ENCODE results near the gene PRKAG1.

Gene PRKAG1

DNA sequence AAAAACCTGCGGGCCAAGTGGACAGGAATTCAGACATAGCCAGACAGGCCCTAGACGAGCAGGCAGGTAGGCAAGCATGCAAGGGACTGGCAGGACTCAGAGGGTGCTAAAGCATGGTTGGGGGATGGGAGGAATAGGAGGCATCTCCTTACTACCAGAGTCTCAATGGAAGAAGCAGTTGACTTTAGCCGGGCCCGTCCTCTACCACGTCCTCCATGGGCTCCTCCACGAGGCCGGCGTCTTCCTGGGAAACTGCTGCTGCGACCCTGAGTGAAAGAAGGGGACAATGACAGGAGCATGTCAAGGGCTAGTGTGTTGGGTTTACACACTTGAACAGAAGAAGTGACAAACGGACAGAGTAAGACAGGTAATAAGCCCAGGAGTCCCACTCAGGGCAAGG lies 30.4 kb upstream of the PRKAG1 start:
- TF ChIP-seq, protein P1, sequence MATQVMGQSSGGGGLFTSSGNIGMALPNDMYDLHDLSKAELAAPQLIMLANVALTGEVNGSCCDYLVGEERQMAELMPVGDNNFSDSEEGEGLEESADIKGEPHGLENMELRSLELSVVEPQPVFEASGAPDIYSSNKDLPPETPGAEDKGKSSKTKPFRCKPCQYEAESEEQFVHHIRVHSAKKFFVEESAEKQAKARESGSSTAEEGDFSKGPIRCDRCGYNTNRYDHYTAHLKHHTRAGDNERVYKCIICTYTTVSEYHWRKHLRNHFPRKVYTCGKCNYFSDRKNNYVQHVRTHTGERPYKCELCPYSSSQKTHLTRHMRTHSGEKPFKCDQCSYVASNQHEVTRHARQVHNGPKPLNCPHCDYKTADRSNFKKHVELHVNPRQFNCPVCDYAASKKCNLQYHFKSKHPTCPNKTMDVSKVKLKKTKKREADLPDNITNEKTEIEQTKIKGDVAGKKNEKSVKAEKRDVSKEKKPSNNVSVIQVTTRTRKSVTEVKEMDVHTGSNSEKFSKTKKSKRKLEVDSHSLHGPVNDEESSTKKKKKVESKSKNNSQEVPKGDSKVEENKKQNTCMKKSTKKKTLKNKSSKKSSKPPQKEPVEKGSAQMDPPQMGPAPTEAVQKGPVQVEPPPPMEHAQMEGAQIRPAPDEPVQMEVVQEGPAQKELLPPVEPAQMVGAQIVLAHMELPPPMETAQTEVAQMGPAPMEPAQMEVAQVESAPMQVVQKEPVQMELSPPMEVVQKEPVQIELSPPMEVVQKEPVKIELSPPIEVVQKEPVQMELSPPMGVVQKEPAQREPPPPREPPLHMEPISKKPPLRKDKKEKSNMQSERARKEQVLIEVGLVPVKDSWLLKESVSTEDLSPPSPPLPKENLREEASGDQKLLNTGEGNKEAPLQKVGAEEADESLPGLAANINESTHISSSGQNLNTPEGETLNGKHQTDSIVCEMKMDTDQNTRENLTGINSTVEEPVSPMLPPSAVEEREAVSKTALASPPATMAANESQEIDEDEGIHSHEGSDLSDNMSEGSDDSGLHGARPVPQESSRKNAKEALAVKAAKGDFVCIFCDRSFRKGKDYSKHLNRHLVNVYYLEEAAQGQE (IDR thresholded peaks at IDR 0.05; ENCODE audit: insufficient read depth in 1 of 2, low read depth in 2 of 2, low read length in 2 of 2): no peak
- TF ChIP-seq SIN3A (IDR thresholded peaks at IDR 0.05; ENCODE audit: borderline replicate concordance, insufficient read depth, low read length) (no peak), FOXP2 (optimal IDR thresholded peaks at IDR 0.05; ENCODE audit: borderline replicate concordance, extremely low read depth, extremely low read length, insufficient read depth) (no peak), TAF1 (IDR thresholded peaks at IDR 0.05; ENCODE audit: borderline replicate concordance, insufficient read depth, low read length) (no peak), POLR2AphosphoS5 (IDR thresholded peaks at IDR 0.05; ENCODE audit: low read depth, low read length) (no peak)

DNA sequence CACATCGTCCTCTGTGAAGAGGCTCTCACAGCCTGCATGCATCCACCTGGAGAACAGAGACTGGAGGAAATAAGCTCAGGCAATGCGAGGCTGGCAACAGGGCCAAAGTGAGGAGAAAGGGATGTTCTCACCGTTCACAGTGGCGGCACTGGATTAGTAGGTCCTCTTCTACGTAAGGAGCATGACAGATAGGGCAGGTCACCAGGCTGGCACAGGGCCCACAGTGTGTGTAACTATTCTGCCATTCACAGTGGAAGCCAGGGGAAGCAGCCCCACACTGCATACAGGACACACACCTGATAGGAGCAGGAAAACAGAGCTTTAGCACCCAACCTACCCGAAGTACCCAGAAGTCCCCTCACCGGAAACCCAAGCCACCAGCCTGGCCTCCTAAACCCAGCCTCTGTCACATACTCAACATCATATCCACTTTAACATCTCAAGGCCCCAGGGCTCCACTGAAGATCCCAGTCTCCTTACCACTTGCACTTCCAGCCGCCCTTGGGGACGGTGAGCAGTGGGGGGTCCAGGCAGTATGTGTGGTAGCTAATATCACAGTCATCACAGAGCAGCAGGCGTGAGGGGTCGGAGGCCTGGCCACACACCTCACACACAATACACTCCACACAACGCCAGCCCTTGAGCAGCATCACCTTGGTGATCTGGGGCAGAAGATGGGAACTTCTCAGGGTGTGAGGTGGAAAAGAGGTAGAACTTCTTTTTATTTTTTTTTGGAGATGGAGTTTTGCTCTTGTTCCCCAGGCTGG lies 27.7 kb upstream of the PRKAG1 start:
- TF ChIP-seq FOXP2 (optimal IDR thresholded peaks at IDR 0.05; ENCODE audit: borderline replicate concordance, extremely low read depth, extremely low read length, insufficient read depth): no peak
- TF ChIP-seq, protein P1 (IDR thresholded peaks at IDR 0.05; ENCODE audit: insufficient read depth in 1 of 2, low read depth in 2 of 2, low read length in 2 of 2): no peak
- no peak for TF ChIP-seq SIN3A (IDR thresholded peaks at IDR 0.05; ENCODE audit: borderline replicate concordance, insufficient read depth, low read length)
- TF ChIP-seq TAF1 (IDR thresholded peaks at IDR 0.05; ENCODE audit: borderline replicate concordance, insufficient read depth, low read length): no peak
- TF ChIP-seq POLR2AphosphoS5 (IDR thresholded peaks at IDR 0.05; ENCODE audit: low read depth, low read length): no peak

DNA sequence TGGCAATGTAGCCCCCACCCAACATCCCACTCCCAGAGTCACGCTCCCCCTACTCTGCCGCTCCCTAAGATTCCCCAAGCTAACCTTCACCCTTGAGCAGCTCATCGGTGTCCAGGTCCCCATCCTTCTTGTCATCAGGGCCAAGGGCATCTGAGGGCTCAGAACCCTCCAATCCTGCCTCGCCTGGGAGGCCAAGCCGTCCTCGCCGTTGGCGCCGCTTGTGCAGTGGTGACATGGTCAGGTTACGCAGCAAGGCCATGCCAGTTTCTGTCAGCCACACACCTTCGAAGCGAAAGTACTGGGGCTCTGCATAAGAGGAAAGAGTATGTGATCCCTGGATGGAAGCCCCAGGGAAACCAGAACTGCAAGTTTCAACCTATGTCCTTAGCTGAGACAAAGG lies 26.1 kb upstream of the PRKAG1 start:
- TF ChIP-seq POLR2AphosphoS5 (IDR thresholded peaks at IDR 0.05; ENCODE audit: low read depth, low read length) (no peak), TAF1 (IDR thresholded peaks at IDR 0.05; ENCODE audit: borderline replicate concordance, insufficient read depth, low read length) (no peak), SIN3A (IDR thresholded peaks at IDR 0.05; ENCODE audit: borderline replicate concordance, insufficient read depth, low read length) (no peak), FOXP2 (optimal IDR thresholded peaks at IDR 0.05; ENCODE audit: borderline replicate concordance, extremely low read depth, extremely low read length, insufficient read depth) (no peak)
- TF ChIP-seq, protein P1 (IDR thresholded peaks at IDR 0.05; ENCODE audit: insufficient read depth in 1 of 2, low read depth in 2 of 2, low read length in 2 of 2): no peak

DNA sequence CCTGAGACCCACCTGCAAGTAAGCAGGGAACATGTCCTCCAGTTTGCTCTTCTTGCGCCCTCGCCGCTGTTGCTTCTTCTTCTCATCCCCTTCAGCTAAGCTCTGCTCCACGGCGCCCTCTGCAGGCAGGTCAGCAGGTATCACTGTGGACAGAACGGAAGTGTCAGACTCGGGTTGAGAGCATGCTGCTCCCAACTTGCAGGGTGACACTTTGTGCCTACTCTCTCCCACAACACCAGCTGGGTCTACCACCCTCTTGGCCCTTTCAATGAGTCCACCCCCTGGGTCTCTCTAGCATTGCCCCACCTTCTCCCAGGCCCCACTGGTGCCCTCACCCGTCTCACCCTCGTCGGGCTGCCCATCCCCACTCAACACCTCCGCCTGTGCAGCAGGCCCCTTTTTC lies 25.3 kb upstream of the PRKAG1 start:
- TF ChIP-seq POLR2AphosphoS5 (IDR thresholded peaks at IDR 0.05; ENCODE audit: low read depth, low read length): no peak

DNA sequence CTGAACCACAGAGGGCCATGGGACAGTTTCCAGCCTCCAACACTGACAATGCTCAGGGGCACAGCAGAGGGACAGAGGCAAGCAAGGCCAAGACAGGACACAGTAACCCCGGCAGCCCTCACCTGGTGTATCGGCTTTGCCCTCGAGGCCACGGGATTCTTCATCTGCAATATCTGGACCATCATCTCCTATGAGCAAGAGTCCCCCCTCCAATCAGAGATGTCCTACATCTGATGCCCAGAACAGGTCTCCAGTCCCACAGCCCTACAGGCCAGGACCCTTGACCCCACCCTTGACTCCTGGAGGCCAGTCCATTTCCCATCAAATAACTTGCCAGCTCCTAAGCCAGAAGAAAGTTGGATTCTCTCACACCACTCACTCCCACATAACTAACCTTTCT lies 24.7 kb upstream of the PRKAG1 start:
- TF ChIP-seq SIN3A (IDR thresholded peaks at IDR 0.05; ENCODE audit: borderline replicate concordance, insufficient read depth, low read length) (no peak), POLR2AphosphoS5 (IDR thresholded peaks at IDR 0.05; ENCODE audit: low read depth, low read length) (no peak)

DNA sequence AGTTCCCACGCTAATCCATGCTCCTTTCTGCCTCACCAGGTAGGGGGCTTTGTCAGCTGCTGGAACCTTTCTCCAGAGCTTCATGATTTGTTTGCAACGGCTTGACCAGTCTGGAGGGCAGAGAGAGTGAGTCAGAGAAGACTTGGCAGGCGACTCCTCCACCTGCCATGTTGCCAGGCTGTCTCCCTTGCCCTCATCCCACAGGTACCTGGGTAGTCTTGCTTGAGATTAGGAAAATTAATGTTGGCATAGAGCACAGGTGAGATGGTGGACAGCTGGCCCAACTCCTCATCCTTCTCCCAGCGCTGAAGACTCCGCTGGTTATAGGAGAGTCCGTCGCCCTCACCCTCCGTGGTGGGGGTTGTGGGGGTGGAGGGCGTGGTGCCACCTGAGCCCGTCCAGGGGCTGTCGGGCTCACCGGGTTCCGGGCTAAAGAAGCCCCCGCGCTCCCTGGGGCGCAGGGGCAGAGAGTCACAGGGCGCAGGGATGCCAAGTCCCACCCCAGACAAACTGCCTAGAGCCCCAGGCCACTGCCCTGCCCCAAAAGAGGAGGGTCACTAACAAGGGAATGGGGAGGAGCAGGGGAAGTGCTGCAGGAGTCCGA lies 23.4 kb upstream of the PRKAG1 start:
- TF ChIP-seq, protein P1 (IDR thresholded peaks at IDR 0.05; ENCODE audit: insufficient read depth in 1 of 2, low read depth in 2 of 2, low read length in 2 of 2): no peak
- TF ChIP-seq SIN3A (IDR thresholded peaks at IDR 0.05; ENCODE audit: borderline replicate concordance, insufficient read depth, low read length) (no peak), TAF1 (IDR thresholded peaks at IDR 0.05; ENCODE audit: borderline replicate concordance, insufficient read depth, low read length) (no peak), POLR2AphosphoS5 (IDR thresholded peaks at IDR 0.05; ENCODE audit: low read depth, low read length) (no peak), FOXP2 (optimal IDR thresholded peaks at IDR 0.05; ENCODE audit: borderline replicate concordance, extremely low read depth, extremely low read length, insufficient read depth) (no peak)
